VCaP (cell line): ENCODE data around the gene RNF214.

Experiments used
- H3K27ac ChIP-seq: fragments of 450-650 bp; 2 replicates; pipeline ENCODE4 v1.5.1; 2017
- CTCF ChIP-seq: fragments of 450-650 bp; conservative IDR thresholded peaks from 2 replicates; pipeline ENCODE4 v1.5.1; 2017; ENCODE audit warnings: mild to moderate bottlenecking, moderate library complexity

RNF214 gene

GRCh38 chr11:117199053-117199915 lies 33.2 kb upstream of the RNF214 start, which contains the start of gene TAGLN:
TSS of gene TAGLN (plus strand) at chr11:117199370. CDS start at chr11:117203014, 3,644 bp downstream.
- no peak for TF ChIP-seq CTCF

GRCh38 chr11:117199916-117200812 lies 32.3 kb upstream of the RNF214 start:
- H3K27ac ChIP-seq, result no peak overlapping the region

More at GRCh38 chr11:117199053-117199915, 33.2 kb upstream of the RNF214 start, which contains the start of gene TAGLN:
- H3K27ac ChIP-seq, result peak within 1 kb of the TSS; percentile 41; the same call in 1 of the 2 replicates

GRCh38 chr11:117200813-117201657 lies 31.4 kb upstream of the RNF214 start:
- TF ChIP-seq CTCF, result no peak
- H3K27ac ChIP-seq, result no peak overlapping the region

More at GRCh38 chr11:117199916-117200812, 32.3 kb upstream of the RNF214 start:
- no peak for TF ChIP-seq CTCF

- no peak for TF ChIP-seq CTCF
- no peak overlapping the region for H3K27ac ChIP-seq
Observed at GRCh38 chr11:117201658-117202305, 30.7 kb upstream of the RNF214 start.

GRCh38 chr11:117202386-117203068 lies 29.9 kb upstream of the RNF214 start:
- TF ChIP-seq CTCF, result no peak
- no peak overlapping the region for H3K27ac ChIP-seq

- TF ChIP-seq CTCF, result no peak
- no peak overlapping the region for H3K27ac ChIP-seq
Observed at GRCh38 chr11:117203069-117203407, 29.4 kb upstream of the RNF214 start.
